ENCODE measurements around the gene ATG4C.

DNA sequence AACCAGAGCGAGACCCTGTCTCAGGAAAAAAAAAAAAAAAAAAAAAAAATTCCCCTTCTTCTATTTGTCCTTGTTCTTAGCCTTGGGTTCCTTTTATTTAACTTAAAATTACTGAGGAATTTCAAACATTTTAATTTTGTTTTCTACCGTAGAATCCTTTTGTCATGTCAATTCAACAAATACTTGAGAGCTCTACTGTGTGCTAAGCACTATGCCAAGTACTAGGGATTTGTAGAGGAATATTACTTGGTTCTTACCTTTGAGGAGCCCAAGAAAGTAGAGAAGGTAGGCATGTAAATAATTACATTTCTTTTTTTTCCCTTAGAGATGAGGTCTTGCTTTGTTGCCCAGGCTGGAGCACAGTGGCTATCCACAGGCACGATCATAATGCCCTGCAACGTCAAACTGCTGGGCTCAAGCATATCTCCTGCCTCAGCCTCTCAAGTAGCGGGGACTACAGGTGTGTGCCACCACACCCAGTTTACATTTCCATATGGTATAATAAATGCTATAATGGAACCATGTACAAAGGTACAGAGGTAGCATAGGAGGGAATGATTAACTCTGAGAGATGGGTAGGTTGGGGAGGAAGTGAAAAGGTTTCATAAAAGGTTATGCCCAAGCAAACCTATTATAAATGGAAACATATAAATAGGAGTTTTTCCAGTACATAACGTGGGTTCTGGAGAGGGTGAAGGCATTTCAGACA is 104.0 kb downstream of the ATG4C start:
- TF ChIP-seq, protein P1, sequence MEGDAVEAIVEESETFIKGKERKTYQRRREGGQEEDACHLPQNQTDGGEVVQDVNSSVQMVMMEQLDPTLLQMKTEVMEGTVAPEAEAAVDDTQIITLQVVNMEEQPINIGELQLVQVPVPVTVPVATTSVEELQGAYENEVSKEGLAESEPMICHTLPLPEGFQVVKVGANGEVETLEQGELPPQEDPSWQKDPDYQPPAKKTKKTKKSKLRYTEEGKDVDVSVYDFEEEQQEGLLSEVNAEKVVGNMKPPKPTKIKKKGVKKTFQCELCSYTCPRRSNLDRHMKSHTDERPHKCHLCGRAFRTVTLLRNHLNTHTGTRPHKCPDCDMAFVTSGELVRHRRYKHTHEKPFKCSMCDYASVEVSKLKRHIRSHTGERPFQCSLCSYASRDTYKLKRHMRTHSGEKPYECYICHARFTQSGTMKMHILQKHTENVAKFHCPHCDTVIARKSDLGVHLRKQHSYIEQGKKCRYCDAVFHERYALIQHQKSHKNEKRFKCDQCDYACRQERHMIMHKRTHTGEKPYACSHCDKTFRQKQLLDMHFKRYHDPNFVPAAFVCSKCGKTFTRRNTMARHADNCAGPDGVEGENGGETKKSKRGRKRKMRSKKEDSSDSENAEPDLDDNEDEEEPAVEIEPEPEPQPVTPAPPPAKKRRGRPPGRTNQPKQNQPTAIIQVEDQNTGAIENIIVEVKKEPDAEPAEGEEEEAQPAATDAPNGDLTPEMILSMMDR (IDR thresholded peaks at IDR 0.05; ENCODE audit: borderline replicate concordance, extremely low read depth, low read length, poor library complexity, severe bottlenecking): no peak
- no peak for TF ChIP-seq EZH2 (IDR thresholded peaks at IDR 0.05; ENCODE audit: borderline replicate concordance, low read depth, low read length, severe bottlenecking)

All from DND-41 (cell line).